Measurements from ENCODE around the gene PPP4R4.

DNA sequence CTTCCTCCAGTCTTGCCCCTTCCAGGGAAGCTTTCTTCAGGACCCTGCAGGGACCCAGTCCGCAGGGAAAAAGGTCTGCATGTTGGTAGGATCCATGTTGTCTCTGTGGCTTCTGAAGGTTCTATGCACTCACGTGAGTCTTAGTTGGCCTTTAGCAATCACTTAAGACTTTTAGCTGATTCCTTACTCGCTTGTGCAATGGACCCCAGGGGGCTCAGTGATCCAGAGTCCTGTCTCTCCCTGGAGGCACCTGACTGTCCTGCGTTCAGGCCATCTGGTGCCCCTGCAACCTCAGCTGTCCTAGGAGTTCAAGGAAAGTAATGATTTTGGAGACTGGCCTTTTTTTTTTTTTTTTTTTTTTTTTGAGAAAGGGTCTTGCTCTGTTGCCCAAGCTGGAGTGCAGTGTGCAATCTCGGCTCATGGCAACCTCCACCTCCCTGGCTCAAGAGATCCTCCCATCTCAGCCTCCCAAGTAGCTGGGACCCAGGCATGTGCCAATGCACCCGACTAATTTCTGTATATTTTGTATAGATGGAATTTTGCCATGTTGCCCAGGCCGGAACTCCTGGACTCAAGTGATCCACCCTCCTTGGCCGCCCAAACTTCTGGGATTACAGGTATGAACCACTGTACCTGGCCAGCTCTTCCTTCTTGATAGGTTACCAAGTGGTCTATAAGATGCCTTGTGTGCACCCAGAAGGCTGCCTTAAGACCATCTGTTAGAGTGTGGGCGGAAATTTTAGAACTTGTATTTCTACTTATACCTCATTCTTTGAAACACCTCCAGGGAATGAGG lies 49.3 kb upstream of the PPP4R4 start:
- TF ChIP-seq POLR2A (IDR thresholded peaks at IDR 0.05; ENCODE audit: low read depth, low read length) (no peak), TAF1 (IDR thresholded peaks at IDR 0.05; ENCODE audit: borderline replicate concordance, low read depth, low read length) (no peak)
